Loucy (cell line): ENCODE measurements around the gene NFS1.
"Not testable (repeated sequence)": the region's sequence is repeated elsewhere in the genome, so short reads cannot be mapped to it uniquely, and the experiment has no call there.

ENCODE experiments used
- H2AFZ ChIP-seq: fragments of 200-600 bp; sonication (generic); 2 replicates; pipeline ENCODE4 v1.6.0; 2016; ENCODE audit warnings: antibody characterized with exemption, mild to moderate bottlenecking, low read length, moderate library complexity
- H3F3A ChIP-seq: fragments of 200-600 bp; 2 replicates; pipeline ENCODE4 v1.6.0; 2016; ENCODE audit warnings: antibody characterized with exemption, low read depth, mild to moderate bottlenecking
- H3K27me3 ChIP-seq: fragments of 200-600 bp; sonication (generic); 2 replicates; pipeline ENCODE4 v1.6.1; 2014; ENCODE audit warnings: low read length, mild to moderate bottlenecking; ENCODE audit not compliant: insufficient read depth, poor library complexity, severe bottlenecking
- H3K36me3 ChIP-seq: fragments of 200-600 bp; sonication (generic); 2 replicates; pipeline ENCODE4 v1.6.1; 2016; ENCODE audit warnings: low read length; ENCODE audit not compliant: insufficient read depth
- H3K4me1 ChIP-seq: fragments of 200-600 bp; sonication (generic); 2 replicates; pipeline ENCODE4 v1.5.1; 2014; ENCODE audit warnings: low read length, mild to moderate bottlenecking; ENCODE audit not compliant: insufficient read depth, poor library complexity, severe bottlenecking
- H3K4me2 ChIP-seq: fragments of 200-600 bp; sonication (generic); 2 replicates; pipeline ENCODE4 v1.6.0; 2014; ENCODE audit warnings: antibody characterized with exemption, low read length, low read depth, mild to moderate bottlenecking; ENCODE audit not compliant: poor library complexity, severe bottlenecking
- H3K4me3 ChIP-seq: fragments of 200-600 bp; sonication (generic); 2 replicates; pipeline ENCODE4 v1.5.1; 2014; ENCODE audit warnings: low read length, mild to moderate bottlenecking, mixed read lengths; ENCODE audit not compliant: poor library complexity, severe bottlenecking
- H3K79me2 ChIP-seq: fragments of 200-600 bp; sonication (generic); 2 replicates; pipeline ENCODE4 v1.6.1; 2014; ENCODE audit warnings: low read length; ENCODE audit not compliant: insufficient read depth
- H3K9ac ChIP-seq: fragments of 200-600 bp; sonication (generic); 2 replicates; pipeline ENCODE4 v1.6.0; 2014; ENCODE audit warnings: mild to moderate bottlenecking, low read depth, low read length, moderate library complexity; ENCODE audit not compliant: poor library complexity, severe bottlenecking
- H3K9me2 ChIP-seq: fragments of 200-600 bp; sonication (generic); replicated peaks from 2 replicates; pipeline ENCODE4 v1.6.1; 2016; ENCODE audit warnings: low read depth, low read length, mixed read lengths
- H3K9me3 ChIP-seq: fragments of 200-600 bp; sonication (generic); 2 replicates; pipeline ENCODE4 v1.6.1; 2014; ENCODE audit warnings: mild to moderate bottlenecking, antibody characterized with exemption, low read length, low read depth; ENCODE audit not compliant: insufficient read depth
- H4K20me1 ChIP-seq: fragments of 200-600 bp; sonication (generic); 2 replicates; pipeline ENCODE4 v1.6.0; 2014; ENCODE audit warnings: antibody characterized with exemption, low read length, mild to moderate bottlenecking; ENCODE audit not compliant: insufficient read depth, poor library complexity, severe bottlenecking
- CTCF ChIP-seq: fragments of 200-600 bp; sonication (generic); conservative IDR thresholded peaks from 2 replicates; pipeline ENCODE4 v1.5.1; 2014; ENCODE audit warnings: mild to moderate bottlenecking, antibody characterized with exemption, low read length
- EZH2phosphoT487 ChIP-seq: fragments of 200-600 bp; IDR thresholded peaks from 2 replicates; pipeline ENCODE4 v1.6.1; 2018; ENCODE audit warnings: antibody characterized with exemption, mild to moderate bottlenecking, moderate library complexity, borderline replicate concordance

NFS1 gene

GRCh38 chr20:35699127-35699956 lies at the start of gene NFS1, which contains the start of gene ROMO1:
TSS of gene NFS1 (minus strand) at chr20:35699352. CDS start at chr20:35699288, 64 bp downstream.
TSS of gene ROMO1 (plus strand) at chr20:35699405. CDS start at chr20:35699633, 228 bp downstream.
- peaks cover 26% of the 10 kb centered on the region for H3K4me1 ChIP-seq
- H3K9me2 ChIP-seq = no peaks in the 10 kb centered on the region
- H2AFZ ChIP-seq = peak within 1 kb of the TSS; percentile 98
- peak within 1 kb of the TSS; percentile 86 for H3K9ac ChIP-seq
- peaks cover 25% of the 10 kb centered on the region for H3F3A ChIP-seq
- H3K4me3 ChIP-seq = peak within 1 kb of the TSS; percentile 92
- H3K79me2 ChIP-seq = peaks cover 38% of the 10 kb centered on the region; the same call in 1 of the 2 replicates
- H4K20me1 ChIP-seq = peaks cover 29% of the 10 kb centered on the region
- H3K4me2 ChIP-seq = peak within 1 kb of the TSS; percentile 93
- H3K36me3 ChIP-seq = peaks cover 35% of the 10 kb centered on the region
- no peak for TF ChIP-seq EZH2phosphoT487
- TF ChIP-seq CTCF = peak; percentile 21; the same call in 1 of the 2 replicates
- H3K27me3 ChIP-seq = no peaks in the 10 kb centered on the region
- H3K9me3 ChIP-seq = no peaks in the 10 kb centered on the region

GRCh38 chr20:35744492-35744841 lies 45.3 kb upstream of the NFS1 start:
- not testable (repeated sequence) for H2AFZ ChIP-seq, H3F3A ChIP-seq, H3K4me3 ChIP-seq, H3K4me2 ChIP-seq, H3K27me3 ChIP-seq, H3K9me3 ChIP-seq, H3K9ac ChIP-seq, H3K9me2 ChIP-seq
- peaks cover 20% of the 10 kb centered on the region for H4K20me1 ChIP-seq
- peaks cover 44% of the 10 kb centered on the region for H3K79me2 ChIP-seq
- peaks cover 23% of the 10 kb centered on the region for H3K4me1 ChIP-seq
- peaks cover 13% of the 10 kb centered on the region for H3K36me3 ChIP-seq

GRCh38 chr20:35743693-35744491 lies 44.7 kb upstream of the NFS1 start:
- H3K9me3 ChIP-seq = no peaks in the 10 kb centered on the region
- H3K4me2 ChIP-seq = peak overlapping the region; percentile 81
- H3K36me3 ChIP-seq = peaks cover 19% of the 10 kb centered on the region
- peaks cover 25% of the 10 kb centered on the region for H4K20me1 ChIP-seq
- no peaks in the 10 kb centered on the region for H3K9me2 ChIP-seq
- peaks cover 27% of the 10 kb centered on the region for H3K4me1 ChIP-seq
- peaks cover 9% of the 10 kb centered on the region for H3K27me3 ChIP-seq
- H2AFZ ChIP-seq = no peak overlapping the region
- no peaks in the 10 kb centered on the region for H3F3A ChIP-seq
- no peak for TF ChIP-seq CTCF
- no peak for TF ChIP-seq EZH2phosphoT487
- H3K4me3 ChIP-seq = peak overlapping the region; percentile 84
- peak overlapping the region; percentile 99 for H3K9ac ChIP-seq
- H3K79me2 ChIP-seq = peaks cover 50% of the 10 kb centered on the region
